Activated CD4-positive, alpha-beta T cell treated with anti-CD3 and anti-CD28 coated beads for 1 hour (primary cell): Measurements from ENCODE around the gene CHRDL2.

Source experiments
- DNase-seq: peaks from one replicate; pipeline ENCODE4 v3.0.0-alpha.2; 2020

Gene CHRDL2

DNA sequence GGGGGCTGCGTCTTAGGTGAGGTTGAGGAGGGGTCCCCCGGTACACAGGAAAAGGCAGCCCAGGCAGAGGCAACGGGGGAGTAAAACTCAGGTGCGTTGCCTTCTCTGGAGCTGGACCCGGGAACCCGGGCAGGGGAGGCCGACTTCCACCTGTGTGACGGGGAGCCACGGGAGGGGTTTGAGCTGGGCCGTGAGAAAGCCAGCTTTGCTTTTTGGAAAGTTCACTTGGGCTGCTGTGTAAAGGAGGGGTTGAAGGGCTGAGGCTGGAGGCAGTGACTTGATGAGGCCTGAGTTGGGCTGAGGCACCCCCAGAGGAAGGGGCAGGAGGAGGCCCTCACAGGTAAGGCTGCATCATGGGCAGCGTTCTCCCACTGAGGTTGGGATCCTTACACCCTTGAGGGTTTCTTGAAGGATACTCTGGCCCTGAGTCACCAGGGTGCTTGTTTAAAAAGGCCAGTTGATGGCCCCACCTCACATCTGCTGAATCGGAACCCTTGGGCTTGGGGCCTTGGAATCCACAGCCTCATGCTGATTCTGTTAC is 47.2 kb downstream of the CHRDL2 start:
- DNase-seq, result no peak

DNA sequence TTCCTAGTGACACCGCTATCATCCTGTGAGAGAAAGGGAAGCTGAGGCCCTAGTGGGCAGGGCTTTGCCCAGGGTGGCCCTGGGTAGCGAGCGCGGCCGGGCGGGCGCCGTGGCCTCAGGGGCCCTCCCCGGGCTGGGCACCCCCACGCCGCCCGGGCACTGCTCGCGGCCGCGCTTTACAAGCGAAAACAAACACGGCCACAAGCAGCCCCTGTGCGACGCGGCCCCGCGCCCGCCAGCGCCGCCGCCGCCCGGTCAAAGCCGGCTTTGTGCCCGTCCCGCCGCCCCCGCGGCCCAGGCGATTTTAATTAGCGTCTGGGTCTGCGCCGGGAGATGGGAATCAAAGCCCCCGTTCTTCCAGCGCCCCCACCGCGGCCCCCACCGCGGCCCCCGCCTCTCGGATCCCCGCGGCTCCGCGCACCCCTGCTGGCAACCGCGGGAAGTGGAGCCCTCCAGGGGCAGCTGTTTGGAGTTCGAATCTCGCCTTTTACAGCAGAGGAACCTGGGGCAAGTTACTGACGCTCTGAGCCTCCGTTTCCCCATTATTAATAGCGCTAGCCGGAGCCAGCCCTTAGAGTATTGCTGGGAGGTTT is 47.9 kb downstream of the CHRDL2 start:
- no peak for DNase-seq

DNA sequence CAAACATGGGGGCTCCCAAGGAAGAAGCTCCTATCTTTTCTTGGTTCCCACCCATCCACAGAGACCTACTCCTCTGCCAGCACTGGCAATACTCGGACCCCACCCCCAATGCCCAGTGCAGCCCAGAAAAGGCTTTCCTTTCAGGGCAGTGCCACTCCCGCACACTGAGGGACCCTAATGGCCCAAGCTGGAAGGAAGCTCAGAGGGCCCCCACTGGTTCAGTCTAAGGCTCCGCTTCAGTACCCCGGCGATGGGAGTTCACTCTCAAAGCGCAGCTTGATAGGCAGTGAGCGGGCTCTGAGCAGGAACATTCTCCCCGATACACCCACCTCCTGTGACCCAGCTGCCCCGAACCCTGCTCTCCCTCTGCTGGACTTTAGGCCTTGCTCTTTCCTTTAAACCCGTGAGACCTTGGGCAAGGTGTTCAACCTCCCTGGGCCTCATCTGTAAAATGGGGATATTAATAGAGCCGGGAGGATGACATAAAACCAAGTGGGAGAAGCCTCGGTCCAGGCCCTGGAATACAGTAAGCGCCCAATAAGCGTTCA is 48.4 kb downstream of the CHRDL2 start:
- DNase-seq, result no peak

DNA sequence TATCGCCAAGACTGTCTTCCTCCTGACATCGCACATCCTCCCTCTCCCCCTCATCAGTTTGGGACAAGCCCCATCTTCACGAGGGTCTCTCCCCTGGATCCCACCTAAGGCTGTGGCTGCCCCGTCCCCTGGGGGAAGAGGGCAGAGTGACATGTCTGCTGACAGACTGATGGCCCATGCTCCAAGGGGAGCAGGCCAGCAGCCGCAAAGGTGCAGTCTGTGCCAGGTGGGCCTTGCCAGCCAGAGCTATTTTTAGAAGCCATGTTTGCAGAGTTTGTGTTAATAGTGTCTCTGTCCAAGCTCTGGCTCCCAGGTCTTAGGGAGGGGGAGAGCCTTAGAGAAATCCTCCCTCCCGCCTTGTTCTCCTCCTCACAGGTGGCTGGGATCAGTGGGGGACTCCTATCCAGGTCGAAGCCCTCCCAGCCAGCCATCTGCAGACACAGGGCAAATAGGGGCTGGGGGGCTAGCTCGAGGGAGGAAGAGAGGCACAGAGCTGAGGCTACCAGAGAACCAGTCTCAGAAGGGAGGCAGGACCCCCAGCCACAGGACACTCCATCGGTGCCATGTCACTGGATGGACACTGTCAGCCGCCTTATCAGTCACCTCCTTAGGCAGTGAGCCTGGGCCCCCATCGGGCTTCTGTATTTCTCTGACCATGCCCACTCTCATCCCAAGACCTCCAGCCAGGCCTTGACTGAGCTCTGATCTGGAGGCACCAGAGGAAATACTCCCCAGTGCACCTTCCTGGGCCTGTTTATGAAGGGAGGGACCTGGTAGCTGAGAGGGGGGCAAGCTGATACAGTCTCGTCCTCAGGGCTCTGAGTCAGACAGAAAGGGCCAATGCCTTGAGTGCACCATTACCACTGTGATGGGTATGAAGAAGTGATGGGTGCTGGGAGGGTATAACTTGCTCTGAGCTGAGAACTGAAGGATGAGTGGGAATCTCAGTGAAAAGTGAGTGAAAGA is 49.3 kb downstream of the CHRDL2 start:
- no peak for DNase-seq

DNA sequence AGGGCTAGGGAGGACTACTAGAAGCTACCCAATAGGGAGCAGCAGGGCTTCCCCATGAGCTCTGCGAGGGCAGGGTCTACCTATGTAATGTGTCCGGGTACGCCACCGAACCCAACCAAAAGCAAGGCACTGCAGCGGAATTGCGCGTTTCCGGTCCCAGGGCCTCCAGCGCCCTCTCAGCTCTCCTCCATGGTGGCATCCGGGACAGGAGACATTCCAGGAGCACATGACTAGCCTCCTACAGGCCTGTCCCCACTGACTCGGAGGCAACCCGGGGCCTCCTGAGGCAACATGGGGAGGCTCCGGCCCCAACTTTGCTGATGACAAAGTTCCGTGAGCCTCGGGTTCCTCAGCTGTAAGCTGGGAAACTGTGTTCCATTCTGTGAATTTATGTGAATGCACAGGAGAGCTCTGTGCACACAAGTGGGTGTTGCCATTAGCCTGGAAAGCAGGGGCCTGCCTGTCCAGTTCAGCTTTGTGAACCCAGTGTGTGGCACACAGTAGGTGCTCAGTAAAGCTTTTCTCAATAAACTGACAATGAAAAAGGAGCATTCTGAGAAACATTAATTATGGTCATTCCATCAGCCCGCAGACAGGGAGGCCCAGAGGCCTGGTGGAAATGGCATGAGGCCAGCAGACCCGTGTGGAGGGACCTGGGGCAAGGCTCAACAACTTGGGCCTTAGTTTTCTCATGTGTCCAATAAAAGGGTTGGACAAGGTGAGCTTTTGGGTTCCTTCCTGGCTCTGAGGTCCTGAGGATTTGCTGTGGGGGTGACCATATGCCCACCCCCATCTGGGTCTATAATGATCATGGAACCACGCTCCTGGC is 50.3 kb downstream of the CHRDL2 start:
- no peak for DNase-seq

DNA sequence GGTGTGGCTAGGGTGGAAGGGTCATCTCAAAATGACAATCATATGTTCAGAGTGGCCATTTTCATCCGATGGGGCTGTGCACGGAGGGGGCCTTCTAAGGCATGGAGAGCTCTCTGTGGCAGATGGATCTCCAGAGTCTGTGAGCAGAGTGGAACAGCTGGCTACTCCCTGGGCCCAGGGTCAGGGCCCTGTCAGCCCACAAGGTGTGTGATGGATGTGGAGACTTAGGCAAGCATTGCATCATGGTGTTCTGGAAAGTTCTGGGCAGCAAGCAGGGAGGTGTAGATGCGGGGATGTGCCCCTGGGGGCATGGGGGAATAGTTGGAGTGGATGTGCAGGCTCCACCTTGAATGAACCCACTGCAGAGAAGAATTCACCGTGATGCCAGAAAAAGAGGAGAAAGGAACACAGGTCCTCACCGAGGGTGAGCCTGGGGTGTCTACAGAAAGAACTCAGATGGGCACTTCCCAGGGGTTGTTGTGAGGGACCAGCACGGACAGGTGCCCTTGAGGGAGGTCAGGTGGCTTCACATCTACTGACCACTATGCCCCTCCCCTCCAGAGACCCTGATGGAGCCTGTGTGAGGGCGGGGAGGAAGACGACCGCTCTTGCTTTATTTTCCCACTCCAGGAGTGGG is 51.1 kb downstream of the CHRDL2 start:
- DNase-seq, result no peak

DNA sequence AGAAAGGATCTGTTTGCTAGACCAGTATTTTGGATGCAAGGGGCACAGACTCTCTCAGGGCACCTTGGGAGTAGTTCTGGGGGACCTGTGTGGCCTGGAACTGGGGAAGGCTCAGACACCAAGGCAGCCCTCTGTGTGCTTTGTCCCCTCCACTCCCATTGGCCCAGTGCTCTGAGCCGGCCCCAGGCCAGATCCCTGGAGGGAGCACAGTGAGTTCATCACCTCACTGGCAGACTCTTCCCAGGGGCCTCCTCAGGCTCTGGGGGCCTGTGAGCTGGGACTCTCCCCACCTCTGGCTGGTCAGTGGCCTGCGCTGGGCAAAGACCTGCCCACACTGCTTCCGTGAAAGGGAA is 51.7 kb downstream of the CHRDL2 start:
- no peak for DNase-seq

DNA sequence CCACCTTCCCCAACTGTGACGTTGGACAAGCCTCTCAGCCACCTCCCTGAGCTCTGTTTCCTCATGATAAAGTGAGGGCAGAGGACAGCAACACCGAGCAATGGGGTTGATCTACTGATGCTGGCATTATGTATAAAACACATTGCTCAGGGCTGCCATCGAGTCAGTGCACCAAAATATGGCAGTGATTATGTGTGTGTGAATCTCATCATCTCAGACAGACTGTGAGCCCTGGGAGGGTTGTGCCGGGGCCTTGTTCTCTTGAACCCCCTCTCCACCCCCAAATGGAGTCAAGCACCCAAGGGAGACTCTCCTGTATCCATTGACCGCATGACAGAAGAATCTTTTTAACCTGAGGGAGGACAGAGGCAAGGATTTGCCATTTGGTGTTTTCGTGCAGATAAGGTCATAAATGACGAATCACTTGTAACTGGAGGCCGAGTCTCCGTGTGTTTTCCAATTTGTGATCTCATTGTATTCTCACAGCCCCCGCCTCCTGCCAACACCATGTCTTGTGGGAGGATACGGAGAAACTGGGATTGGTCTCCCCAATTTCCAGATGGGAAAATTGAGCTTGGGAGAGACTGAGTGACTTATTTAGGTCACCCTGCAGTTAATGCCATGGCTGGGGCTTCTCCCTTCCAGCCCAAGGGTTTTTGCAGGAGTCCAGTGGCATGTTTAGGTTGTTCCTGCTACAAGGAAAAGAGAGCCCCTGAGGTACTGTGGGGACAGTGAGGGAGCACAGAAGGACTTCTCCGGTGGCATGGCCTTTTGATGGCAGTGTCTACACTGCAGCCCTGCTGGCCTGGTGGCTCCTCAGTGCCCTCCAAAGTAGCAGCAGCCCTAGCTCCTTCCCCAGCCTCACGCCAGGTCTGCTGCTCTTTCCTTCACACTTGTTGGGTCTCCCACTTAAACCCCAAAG is 52.4 kb downstream of the CHRDL2 start:
- DNase-seq, result no peak

DNA sequence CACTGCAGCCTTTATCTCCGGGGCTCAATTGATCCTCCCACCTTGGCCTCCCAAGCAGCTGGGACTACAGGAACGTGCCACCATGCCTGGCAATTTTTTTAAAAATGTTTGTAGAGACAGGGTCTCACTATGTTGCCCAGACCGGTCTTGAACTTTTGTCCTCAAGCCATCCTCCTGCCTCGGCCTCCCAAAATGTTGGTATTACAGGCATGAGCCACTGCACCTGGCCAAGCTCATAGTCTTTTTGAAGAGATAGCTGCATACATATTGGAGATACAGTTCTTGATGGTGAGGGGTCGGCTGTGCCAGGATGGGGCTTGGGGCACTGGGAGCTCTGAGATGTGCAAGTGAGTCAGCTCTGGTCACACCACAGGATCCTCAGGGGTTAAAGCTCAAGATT is 53.2 kb downstream of the CHRDL2 start:
- no peak for DNase-seq

DNA sequence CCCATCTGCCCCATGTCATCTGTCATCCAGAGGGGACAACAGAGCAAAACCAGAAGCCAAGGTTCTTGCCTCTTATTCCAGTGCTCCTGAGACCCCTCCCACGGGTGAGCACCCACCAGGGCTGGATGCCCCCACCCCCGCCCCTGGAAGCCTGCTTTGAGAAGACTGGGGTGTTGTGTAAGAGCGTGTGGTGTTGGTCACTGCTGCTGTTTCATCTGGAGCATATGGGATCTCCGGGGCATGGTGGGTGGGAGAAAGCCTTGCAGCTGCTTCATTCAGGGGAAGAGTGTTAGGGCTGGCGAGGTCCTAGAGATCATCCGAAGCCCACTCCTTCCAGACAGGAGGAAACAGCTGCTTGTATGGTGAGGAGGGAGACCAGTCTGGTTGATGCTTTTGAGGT is 54.1 kb downstream of the CHRDL2 start:
- DNase-seq, result no peak

DNA sequence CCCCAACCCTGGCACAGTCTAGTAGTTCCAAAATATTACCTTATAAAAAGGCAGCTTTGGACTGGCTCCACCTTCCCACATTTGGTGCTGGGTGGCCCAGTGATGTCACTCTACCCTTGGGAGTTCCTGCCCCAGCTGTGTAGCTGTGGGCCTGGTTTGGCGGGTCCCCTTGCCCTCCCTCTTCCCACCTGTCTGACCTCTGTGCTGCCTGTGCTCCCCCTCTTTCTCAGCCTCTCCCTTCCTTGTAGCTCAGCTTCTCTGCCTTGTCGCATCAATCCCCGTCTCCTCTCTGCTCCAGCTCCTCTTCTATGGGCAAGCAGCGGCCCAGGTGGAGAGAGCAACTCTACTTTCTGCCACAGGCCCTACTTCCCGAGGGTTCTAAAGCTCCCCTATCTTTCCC is 54.6 kb downstream of the CHRDL2 start:
- no peak for DNase-seq

DNA sequence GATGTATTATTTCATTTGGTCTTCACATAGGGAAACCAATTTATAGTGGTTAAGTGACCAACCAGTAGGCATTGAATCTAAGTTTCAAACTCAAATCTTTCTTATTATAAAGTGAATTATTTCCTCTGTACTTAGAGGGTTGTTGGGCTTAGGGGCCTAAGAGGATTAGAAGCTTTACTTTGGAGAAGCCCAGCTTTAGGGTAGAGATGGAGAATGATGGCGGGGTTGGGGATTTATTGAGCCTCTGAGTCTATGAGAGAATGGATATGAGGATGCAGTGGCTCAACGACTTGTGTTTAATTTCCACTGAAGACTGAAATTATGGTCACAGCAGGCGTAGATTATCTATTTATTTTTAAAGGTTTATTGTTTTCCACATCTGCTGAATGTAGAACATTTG is 55.5 kb downstream of the CHRDL2 start:
- no peak for DNase-seq

DNA sequence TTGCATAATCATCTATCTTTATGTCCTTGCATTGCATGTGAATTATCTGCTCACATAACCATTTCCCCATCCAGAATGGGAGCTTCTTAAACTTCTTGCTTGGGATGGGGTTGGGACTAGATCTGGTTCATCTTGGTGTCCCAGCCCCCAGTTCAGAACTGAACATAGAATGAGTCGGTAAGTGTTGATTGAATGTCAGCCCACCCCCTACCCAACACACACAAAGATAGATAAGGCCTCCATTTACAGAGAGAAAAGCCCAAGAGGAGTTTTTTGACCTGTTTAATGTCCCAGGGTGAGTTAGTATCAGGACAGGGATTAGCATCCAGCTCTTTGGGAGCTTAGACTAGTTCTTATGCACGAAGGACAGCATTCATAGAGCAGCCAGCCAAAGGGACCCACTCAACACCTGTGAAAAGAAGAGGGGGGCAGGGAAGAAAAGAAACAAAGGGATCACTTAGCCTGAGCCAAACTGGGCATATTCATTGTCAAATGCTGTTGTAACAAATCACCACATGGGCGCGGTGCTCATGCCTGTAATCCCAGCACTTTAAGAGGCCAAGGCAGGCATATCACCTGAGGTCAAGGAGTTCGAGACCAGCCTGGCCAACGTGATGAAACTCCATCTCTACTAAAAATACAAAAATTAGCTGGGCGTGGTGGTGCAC is 57.4 kb downstream of the CHRDL2 start:
- DNase-seq, result no peak

DNA sequence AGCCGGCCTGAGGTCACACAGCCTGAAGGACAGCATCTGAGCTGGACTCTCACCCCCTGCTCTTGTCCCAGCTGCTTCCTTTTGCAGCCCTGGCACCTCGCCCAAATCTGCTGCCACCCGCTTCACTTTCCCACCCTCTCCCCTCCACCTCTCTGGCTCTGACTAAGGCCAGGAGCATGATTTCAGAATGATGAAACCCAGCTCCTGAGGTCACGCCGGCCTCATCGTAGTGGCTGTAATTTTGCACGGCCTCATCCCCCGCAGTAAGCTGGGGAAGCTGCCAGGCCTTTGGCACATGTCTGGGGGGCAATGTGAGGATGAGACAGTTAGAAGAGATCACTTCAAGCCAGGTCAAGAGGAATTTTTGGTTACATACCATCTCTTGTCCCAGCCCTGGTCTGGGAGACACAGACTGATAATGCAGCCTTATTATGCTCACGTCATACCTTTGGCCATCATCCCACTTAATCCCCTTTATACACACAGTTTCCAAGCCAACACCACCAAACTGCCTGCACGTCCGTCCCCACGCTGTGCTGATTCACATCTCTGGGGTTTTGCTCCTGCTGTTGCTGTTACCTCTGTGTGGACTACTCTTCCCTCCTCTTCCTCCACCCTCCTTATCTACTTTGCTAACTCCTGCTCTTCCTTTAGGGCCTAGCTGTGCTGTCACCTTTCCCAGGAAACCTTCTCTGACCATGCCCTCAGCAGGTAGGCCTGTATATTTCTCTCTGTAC is 58.1 kb downstream of the CHRDL2 start:
- no peak for DNase-seq

DNA sequence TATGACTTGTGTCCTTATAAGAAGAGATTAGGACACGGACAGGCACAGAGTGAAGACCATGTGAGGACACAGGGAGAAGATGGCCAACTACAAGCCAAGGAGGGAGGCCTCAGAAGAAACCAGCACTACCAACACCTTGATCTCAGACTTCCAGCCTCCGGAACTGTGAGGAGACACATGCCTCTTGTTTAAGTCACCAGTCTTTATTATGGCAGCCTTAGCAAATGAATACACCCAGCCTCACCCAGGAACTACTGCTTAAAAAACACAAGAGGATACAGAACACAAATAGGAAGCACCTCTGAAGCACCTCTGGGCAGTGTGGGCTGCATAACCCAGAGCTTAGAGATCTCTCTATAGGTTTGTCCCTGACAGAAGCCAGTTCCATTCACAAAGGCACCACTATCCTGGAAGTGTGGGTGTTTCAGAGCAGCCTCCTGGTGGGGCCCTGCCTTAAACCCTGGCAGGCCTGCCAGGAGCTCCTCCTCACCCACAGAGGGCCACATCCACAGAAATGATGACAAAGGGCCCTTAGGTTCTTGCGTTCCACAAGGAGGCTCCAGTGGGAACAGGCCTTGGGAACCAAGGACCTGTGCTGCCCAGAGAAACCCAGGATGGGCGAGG is 58.8 kb downstream of the CHRDL2 start:
- DNase-seq, result no peak

DNA sequence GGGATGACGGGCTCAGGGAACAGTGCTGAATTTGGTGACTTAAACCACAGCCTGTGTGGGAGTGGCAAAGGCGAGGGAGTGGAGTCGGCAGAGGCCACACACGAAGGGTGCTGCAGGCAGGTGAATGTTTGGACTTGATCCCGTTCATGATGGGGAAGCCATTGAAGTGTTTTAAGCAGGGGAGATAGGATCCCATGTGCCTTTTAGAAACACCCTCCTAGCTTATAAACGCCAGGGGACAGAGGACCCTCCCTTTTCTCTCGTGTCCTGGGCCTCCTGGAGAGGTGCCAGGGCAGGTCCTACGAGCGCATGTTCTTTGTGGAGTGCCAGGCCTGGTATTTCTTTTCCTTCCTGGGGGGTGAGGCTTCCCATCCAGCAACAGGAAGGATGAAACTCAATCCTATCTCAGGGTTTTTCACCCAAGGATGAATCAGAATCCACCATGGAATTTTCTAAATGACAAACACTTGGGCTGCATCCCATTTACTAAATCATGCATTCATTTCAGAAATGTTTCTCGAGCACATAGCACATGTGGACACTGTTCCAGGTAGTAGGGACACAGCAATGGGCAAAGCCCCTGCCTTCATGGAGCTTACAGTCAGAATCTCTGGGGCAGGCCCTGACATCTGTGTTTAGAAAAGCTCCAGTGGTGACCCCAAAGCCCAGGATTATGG is 59.6 kb downstream of the CHRDL2 start:
- DNase-seq, result no peak

DNA sequence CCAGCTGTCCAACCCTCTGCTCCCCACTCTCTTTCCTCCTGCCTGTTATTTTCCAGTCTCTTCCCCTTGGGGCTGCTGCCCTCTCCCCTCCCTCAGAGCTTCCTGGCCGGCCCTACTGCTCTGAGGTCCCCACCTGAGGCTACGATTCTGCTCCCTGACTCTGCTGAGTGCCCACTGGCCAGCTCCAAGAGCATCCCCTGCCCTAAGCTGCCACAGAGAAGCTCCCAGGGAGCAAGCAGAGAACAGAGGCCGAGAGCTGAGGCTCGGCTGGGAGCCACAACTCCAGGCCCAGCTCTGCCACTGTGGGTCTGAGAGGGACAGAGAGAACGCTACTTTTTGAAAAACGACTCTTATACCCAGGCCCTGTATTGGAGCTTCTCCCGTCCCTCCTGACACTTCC is 61.1 kb downstream of the CHRDL2 start:
- no peak for DNase-seq

DNA sequence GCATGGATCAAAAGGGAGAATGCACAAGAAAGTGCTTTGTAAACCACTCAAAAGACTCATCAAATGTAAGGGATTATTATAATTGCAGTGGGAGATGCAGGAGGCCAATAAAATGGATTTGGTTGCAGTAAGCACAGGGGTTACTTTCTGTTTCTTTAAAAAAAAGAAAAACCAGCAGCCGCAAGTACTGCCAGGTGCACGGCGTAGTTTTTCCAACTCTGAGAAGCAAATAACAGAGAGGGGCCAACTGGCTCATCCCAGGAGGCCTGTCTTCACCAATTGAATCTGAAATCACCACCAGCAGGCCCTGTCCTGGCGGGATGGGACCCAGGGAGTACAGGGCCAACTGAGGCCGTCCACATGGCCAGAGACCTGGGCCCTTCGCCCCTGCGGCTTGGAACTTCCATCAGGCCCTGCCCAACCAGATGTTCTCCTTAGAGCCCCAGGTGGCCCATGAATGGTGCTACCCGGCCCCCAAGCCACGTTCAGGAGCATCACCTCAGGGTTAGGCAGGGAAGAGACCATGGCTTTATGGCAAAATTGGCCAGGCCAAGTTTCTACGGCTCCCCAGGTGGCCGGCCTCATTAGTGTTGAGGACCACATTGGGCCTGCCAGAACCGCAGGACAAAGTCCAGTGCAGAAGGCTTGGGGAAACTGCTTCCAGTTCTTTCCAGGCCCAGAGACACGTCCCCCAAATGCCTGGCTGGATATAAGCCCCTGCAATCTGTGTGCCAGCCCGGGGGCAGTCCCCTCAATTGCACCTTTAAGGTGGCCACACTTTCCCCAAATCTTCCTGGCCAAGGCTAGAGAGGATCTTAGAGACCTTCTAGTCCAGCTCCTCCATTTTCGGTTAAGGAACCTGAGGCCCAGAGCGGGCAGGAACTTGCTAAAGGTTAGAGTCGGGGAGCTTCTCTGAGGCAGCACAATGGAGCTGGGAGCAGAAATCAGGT is 61.7 kb downstream of the CHRDL2 start:
- DNase-seq, result no peak
